AG04450 (cell line): ENCODE data around the gene KRABD2.

ENCODE experiments used
- CTCF ChIA-PET: fragments of 300-600, 350-600 bp; formaldehyde crosslinking; extraction: SDS; loops from one replicate; lab custom pipeline; 2022; ENCODE audit warnings: antibody characterized with exemption, inconsistent platforms; lab: Charles Lee
- POLR2A ChIA-PET: fragments of 350-600 bp; formaldehyde crosslinking; extraction: SDS; loops from one replicate; lab custom pipeline; 2021; ENCODE audit warnings: antibody characterized with exemption, inconsistent platforms; lab: Yijun Ruan, JAX
- DNase-seq: peaks from one replicate; pipeline ENCODE4 v3.0.0-alpha.2; 2011; ENCODE audit warnings: low read depth, low spot score
- H3K27ac ChIP-seq: one replicate; pipeline ENCODE4 v1.5.1; 2012; ENCODE audit warnings: low read depth, low read length, control low read depth
- H3K27me3 ChIP-seq: one replicate; pipeline ENCODE4 v1.6.0; 2012; ENCODE audit warnings: low read length; ENCODE audit not compliant: control insufficient read depth, insufficient read depth
- H3K4me3 ChIP-seq: 2 replicates; pipeline ENCODE4 v1.5.1; 2011; ENCODE audit warnings: mild to moderate bottlenecking, low read depth, low read length, control low read depth
- H3K9me3 ChIP-seq: 2 replicates; pipeline ENCODE4 v1.5.1; 2012; ENCODE audit warnings: low read length; ENCODE audit not compliant: control insufficient read depth, insufficient read depth
- TF ChIP-seq, protein P1 (sequence below): IDR thresholded peaks from 2 replicates; pipeline ENCODE4 v1.5.1; 2011; ENCODE audit warnings: low read depth, low read length, control low read depth, inconsistent platforms

The KRABD2 gene

DNA sequence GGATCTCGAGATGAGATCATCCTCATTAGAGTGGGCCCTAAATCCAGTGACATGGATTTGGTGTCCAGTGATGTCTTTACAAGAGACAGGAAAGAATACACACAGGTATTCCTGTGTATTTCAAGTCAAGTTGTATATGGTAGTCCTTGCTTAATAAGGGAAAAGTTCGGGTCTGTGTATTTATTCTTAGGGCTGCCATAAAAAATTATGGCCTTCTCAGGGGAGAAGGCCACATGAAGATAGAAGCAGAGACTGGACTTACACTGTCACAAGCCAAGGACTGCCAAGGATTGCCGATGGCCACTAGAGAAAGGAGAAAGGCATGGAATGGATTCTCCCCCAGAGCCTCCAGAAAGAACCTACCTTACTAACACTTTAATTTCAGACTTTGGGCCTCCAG lies 8.3 kb downstream of the KRABD2 start:
- ChIA-PET CTCF (no interaction called here), POLR2A (no interaction called here)
- no peak overlapping the region for H3K4me3 ChIP-seq
- no peak overlapping the region for H3K27ac ChIP-seq
- no peak for DNase-seq
- no peaks in the 10 kb centered on the region for H3K27me3 ChIP-seq
- no peaks in the 10 kb centered on the region for H3K9me3 ChIP-seq
- TF ChIP-seq, protein P1, sequence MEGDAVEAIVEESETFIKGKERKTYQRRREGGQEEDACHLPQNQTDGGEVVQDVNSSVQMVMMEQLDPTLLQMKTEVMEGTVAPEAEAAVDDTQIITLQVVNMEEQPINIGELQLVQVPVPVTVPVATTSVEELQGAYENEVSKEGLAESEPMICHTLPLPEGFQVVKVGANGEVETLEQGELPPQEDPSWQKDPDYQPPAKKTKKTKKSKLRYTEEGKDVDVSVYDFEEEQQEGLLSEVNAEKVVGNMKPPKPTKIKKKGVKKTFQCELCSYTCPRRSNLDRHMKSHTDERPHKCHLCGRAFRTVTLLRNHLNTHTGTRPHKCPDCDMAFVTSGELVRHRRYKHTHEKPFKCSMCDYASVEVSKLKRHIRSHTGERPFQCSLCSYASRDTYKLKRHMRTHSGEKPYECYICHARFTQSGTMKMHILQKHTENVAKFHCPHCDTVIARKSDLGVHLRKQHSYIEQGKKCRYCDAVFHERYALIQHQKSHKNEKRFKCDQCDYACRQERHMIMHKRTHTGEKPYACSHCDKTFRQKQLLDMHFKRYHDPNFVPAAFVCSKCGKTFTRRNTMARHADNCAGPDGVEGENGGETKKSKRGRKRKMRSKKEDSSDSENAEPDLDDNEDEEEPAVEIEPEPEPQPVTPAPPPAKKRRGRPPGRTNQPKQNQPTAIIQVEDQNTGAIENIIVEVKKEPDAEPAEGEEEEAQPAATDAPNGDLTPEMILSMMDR = no peak

DNA sequence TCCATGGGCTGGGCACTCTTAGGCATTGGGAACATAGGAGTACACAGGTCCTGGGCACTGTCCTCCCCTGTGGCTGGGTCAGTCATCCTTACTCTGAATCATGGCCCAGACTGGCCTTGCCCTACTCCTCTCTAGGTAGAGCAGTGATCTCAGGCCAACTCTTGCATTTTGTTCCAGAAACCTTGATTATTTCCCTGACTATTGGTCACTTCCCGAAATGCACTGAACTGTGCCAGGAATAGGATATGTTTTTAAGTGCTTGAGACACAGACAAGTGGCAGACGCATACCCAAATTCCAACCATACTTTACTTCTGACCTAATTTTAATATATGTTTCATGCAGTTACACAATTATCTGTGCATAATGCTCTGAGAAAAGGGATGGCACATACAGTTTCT lies 10.3 kb downstream of the KRABD2 start:
- Histone ChIP-seq H3K4me3 (no peak overlapping the region), H3K27me3 (no peaks in the 10 kb centered on the region), H3K9me3 (no peaks in the 10 kb centered on the region), H3K27ac (no peak overlapping the region)
- TF ChIP-seq, protein P1 = no peak
- CTCF ChIA-PET = no interaction called here
- peak; percentile 44 for DNase-seq
- POLR2A ChIA-PET = no interaction called here

DNA sequence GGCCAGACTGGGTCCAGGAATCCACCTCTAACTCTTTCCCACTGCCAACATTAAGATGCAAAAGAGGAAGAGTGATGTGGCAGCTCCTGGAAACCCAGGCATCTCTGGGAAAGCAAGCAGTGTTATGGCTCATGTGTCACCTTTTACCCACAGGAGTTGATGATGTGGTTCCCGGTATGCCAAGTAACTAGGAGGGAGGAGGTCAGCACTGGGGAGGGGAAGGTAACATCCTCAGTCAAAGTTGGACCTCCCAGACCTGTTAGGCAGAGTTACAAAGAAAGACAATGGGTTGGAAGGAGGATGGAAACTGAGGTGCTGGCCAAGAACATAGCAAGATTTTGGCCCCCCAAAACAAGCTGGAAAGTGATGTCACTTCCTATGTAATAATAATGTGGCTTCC lies 11.4 kb downstream of the KRABD2 start:
- TF ChIP-seq, protein P1 = no peak
- H3K27me3 ChIP-seq = no peaks in the 10 kb centered on the region
- ChIA-PET CTCF (no interaction called here), POLR2A (no interaction called here)
- no peaks in the 10 kb centered on the region for H3K9me3 ChIP-seq
- no peak overlapping the region for H3K27ac ChIP-seq
- no peak overlapping the region for H3K4me3 ChIP-seq
- DNase-seq = no peak

GRCh38 chr17:8362651-8363332 lies 13.7 kb downstream of the KRABD2 start:
- Histone ChIP-seq H3K27ac (no peak overlapping the region), H3K9me3 (no peaks in the 10 kb centered on the region)
- CTCF ChIA-PET = interaction anchor here (1.7 to 1.8 kb wide), 2 partner anchors 14 to 62 kb away, joined by 9 to 11 read pairs; partner anchors contain the start of gene KRABD2

GRCh38 chr17:8360751-8361150 lies 15.8 kb downstream of the KRABD2 start:
- DNase-seq = no peak
- TF ChIP-seq, protein P1 = no peak
- no peak overlapping the region for H3K27ac ChIP-seq
- CTCF ChIA-PET = interaction anchor here (0.5 to 1.7 kb wide), 3 partner anchors 35 to 242 kb away, joined by 3 to 9 read pairs (median 4); no protein-coding TSS in a partner anchor
- POLR2A ChIA-PET = interaction anchor here (0.6 to 1.0 kb wide), 2 partner anchors 10 to 16 kb away, joined by 3 to 4 read pairs; partner anchors contain the start of gene KRABD2
- H3K27me3 ChIP-seq = no peaks in the 10 kb centered on the region
- no peak overlapping the region for H3K4me3 ChIP-seq
- H3K9me3 ChIP-seq = no peaks in the 10 kb centered on the region

More at GRCh38 chr17:8362651-8363332, 13.7 kb downstream of the KRABD2 start:
- POLR2A ChIA-PET = interaction anchor here (0.6 to 0.9 kb wide), 2 partner anchors 19 to 675 kb away, joined by 3 to 7 read pairs; partner anchors contain the start of gene TP53
- no peaks in the 10 kb centered on the region for H3K27me3 ChIP-seq
- TF ChIP-seq, protein P1 = no peak
- no peak for DNase-seq
- no peak overlapping the region for H3K4me3 ChIP-seq
